IMR-90 (cell line): Measurements from ENCODE around the gene FAM174B. TPM values are rescaled to one million over a fixed set of nuclear protein-coding genes. Genes with fewer than 3 reads are reported as not detected.

Experiments used
- ATAC-seq: fragments of 200-7000 bp; cut with Tn5 transposase; 2 replicates; pipeline ENCODE4 v1.9.1; 2020; ENCODE audit warnings: low read depth, mild to moderate bottlenecking, moderate library complexity
- BruUV-seq: library from RNA; stranded (reverse); fragments of 400-500 nt; replicated peaks from 2 replicates; lab custom pipeline; 2021; lab: Mats Ljungman, UMichigan
- CTCF ChIA-PET: fragments of 300-600 bp; formaldehyde crosslinking; extraction: SDS; loops from one replicate; lab custom pipeline; 2021; ENCODE audit warnings: antibody characterized with exemption; lab: Yijun Ruan, JAX
- POLR2A ChIA-PET: fragments of 300-600 bp; sonication (Branson Sonifier 250); formaldehyde crosslinking; loops from one replicate; lab custom pipeline; 2022; ENCODE audit warnings: antibody characterized with exemption; ENCODE audit not compliant: unreplicated experiment; lab: Charles Lee
- DNase-seq: peaks from one replicate; pipeline ENCODE4 v3.0.0; 2013
- H2AFZ ChIP-seq: replicated peaks from 2 replicates; pipeline ENCODE3; 2013; ENCODE audit warnings: low read length, mild to moderate bottlenecking; ENCODE audit not compliant: poor library complexity
- H2AK5ac ChIP-seq: 2 replicates; pipeline ENCODE4 v1.6.1; 2013; ENCODE audit warnings: low read depth, low read length, inconsistent platforms
- H2AK9ac ChIP-seq: replicated peaks from 2 replicates; pipeline ENCODE3; 2013; ENCODE audit warnings: mild to moderate bottlenecking, low read depth, low read length, moderate library complexity; ENCODE audit not compliant: poor library complexity
- H2BK120ac ChIP-seq: 2 replicates; pipeline ENCODE4 v1.6.1; 2013; ENCODE audit warnings: low read depth, low read length, inconsistent platforms
- H2BK15ac ChIP-seq: 3 replicates; pipeline ENCODE4 v1.6.1; 2013; ENCODE audit warnings: low read depth, low read length, inconsistent platforms
- H2BK20ac ChIP-seq: 2 replicates; pipeline ENCODE4 v1.6.1; 2013; ENCODE audit warnings: low read depth, mild to moderate bottlenecking, inconsistent platforms, low read length, moderate library complexity
- H2BK5ac ChIP-seq: 2 replicates; pipeline ENCODE4 v1.6.1; 2013; ENCODE audit warnings: mild to moderate bottlenecking, low read depth, low read length, inconsistent platforms; ENCODE audit not compliant: poor library complexity, severe bottlenecking
- H3K14ac ChIP-seq: replicated peaks from 2 replicates; pipeline ENCODE4 v1.6.1; 2013; ENCODE audit warnings: low read depth, low read length, inconsistent platforms
- H3K18ac ChIP-seq: 2 replicates; pipeline ENCODE4 v1.6.1; 2013; ENCODE audit warnings: low read depth, low read length, control low read depth
- H3K23ac ChIP-seq: 2 replicates; pipeline ENCODE4 v1.6.1; 2013; ENCODE audit warnings: low read depth, low read length, inconsistent platforms
- H3K27ac ChIP-seq: 2 replicates; pipeline ENCODE4 v1.5.1; 2013; ENCODE audit warnings: mild to moderate bottlenecking, control low read depth, low read length; ENCODE audit not compliant: insufficient read depth
- H3K27me3 ChIP-seq: 2 replicates; pipeline ENCODE4 v1.6.1; 2013; ENCODE audit warnings: low read length; ENCODE audit not compliant: control insufficient read depth, insufficient read depth
- H3K36me3 ChIP-seq: 2 replicates; pipeline ENCODE4 v1.6.1; 2013; ENCODE audit warnings: low read length, mixed read lengths; ENCODE audit not compliant: control insufficient read depth, insufficient read depth
- H3K4ac ChIP-seq: 2 replicates; pipeline ENCODE4 v1.6.1; 2013; ENCODE audit warnings: low read depth, low read length, inconsistent platforms
- H3K4me1 ChIP-seq: 2 replicates; pipeline ENCODE4 v1.6.1; 2013; ENCODE audit warnings: low read length, mixed read lengths; ENCODE audit not compliant: control insufficient read depth, insufficient read depth
- H3K4me2 ChIP-seq: 2 replicates; pipeline ENCODE4 v1.6.1; 2013; ENCODE audit warnings: low read depth, mild to moderate bottlenecking, control low read depth, low read length, moderate library complexity
- H3K4me3 ChIP-seq: 2 replicates; pipeline ENCODE4 v1.5.1; 2013; ENCODE audit warnings: low read depth, mild to moderate bottlenecking, control low read depth, low read length, moderate library complexity; ENCODE audit not compliant: insufficient read depth
- H3K56ac ChIP-seq: 2 replicates; pipeline ENCODE4 v1.6.1; 2013; ENCODE audit warnings: low read length, inconsistent platforms; ENCODE audit not compliant: insufficient read depth; ENCODE audit errors: extremely low read depth
- H3K79me1 ChIP-seq, 2 experiments: 2 replicates each; pipeline ENCODE4 v1.6.1; 2013; ENCODE audit warnings: low read length in 2 of 2, inconsistent platforms in 1 of 2, low read depth in 1 of 2
- H3K9ac ChIP-seq: 2 replicates; pipeline ENCODE4 v1.6.1; 2013; ENCODE audit warnings: low read depth, low read length, control low read depth
- H3K9me1 ChIP-seq: 2 replicates; pipeline ENCODE4 v1.6.1; 2013; ENCODE audit warnings: low read length, inconsistent platforms; ENCODE audit not compliant: insufficient read depth
- H3K9me3 ChIP-seq: 2 replicates; pipeline ENCODE4 v1.6.1; 2013; ENCODE audit warnings: low read length; ENCODE audit not compliant: control insufficient read depth, insufficient read depth
- H4K20me1 ChIP-seq: 2 replicates; pipeline ENCODE4 v1.6.1; 2013; ENCODE audit warnings: low read length, inconsistent platforms; ENCODE audit not compliant: insufficient read depth
- H4K5ac ChIP-seq: 2 replicates; pipeline ENCODE4 v1.6.1; 2013; ENCODE audit warnings: mild to moderate bottlenecking, low read depth, low read length, control low read depth
- H4K8ac ChIP-seq, 2 experiments: 2 replicates each; pipeline ENCODE4 v1.6.1; 2013; ENCODE audit warnings: low read depth in 2 of 2, low read length in 2 of 2, control low read depth in 1 of 2, inconsistent platforms in 1 of 2
- H4K91ac ChIP-seq: 2 replicates; pipeline ENCODE4 v1.6.1; 2013; ENCODE audit warnings: low read depth, low read length, inconsistent platforms; ENCODE audit not compliant: insufficient read depth
- FOS ChIP-seq: fragments of 150-350 bp; IDR thresholded peaks from 2 replicates; pipeline ENCODE4 v1.6.1; 2016; ENCODE audit warnings: low read depth, low read length
- MAZ ChIP-seq: IDR thresholded peaks from 2 replicates; pipeline ENCODE4 v1.6.1; 2012; ENCODE audit warnings: low read depth, mild to moderate bottlenecking, low read length, improper control_type of control experiment, moderate library complexity, borderline replicate concordance
- NFE2L2 ChIP-seq: fragments of 150-350 bp; IDR thresholded peaks from 2 replicates; pipeline ENCODE4 v1.6.1; 2016; ENCODE audit warnings: low read depth, mild to moderate bottlenecking, low read length
- POLR2A ChIP-seq: IDR thresholded peaks from 2 replicates; pipeline ENCODE4 v1.6.1; 2012; ENCODE audit warnings: mild to moderate bottlenecking, low read depth, low read length
- RAD21 ChIP-seq: IDR thresholded peaks from 2 replicates; pipeline ENCODE4 v1.6.1; 2012; ENCODE audit warnings: low read length, improper control_type of control experiment
- RCOR1 ChIP-seq: IDR thresholded peaks from 2 replicates; pipeline ENCODE4 v1.6.1; 2012; ENCODE audit warnings: mild to moderate bottlenecking, low read length, improper control_type of control experiment; ENCODE audit not compliant: insufficient replicate concordance
- USF2 ChIP-seq: fragments of 150-350 bp; IDR thresholded peaks from 2 replicates; pipeline ENCODE4 v1.6.1; 2017; ENCODE audit warnings: mild to moderate bottlenecking, antibody characterized with exemption, low read length, low read depth
- WGBS, 2 experiments: methylation state at CpG; one replicate each; pipeline versions ENCODE4 v1.1.5 to v1.1.7; 2013; ENCODE audit warnings: missing lambda C conversion rate in 2 of 2; ENCODE audit not compliant: insufficient read length in 1 of 2; ENCODE audit errors: extremely low coverage in 2 of 2; 5-methylcytosine and 5-hydroxymethylcytosine counted together
- dilution Hi-C: fragments of 300-500 bp; cut with HindIII; formaldehyde crosslinking; loops from one replicate; pipeline ENCODE4 v1.14.3; 2018; ENCODE audit warnings: low sequenced_read_pairs; ENCODE audit not compliant: unreplicated experiment
- in situ Hi-C: fragments of 300-500 bp; cut with MboI; formaldehyde crosslinking; loops from 3 replicates; pipeline ENCODE4 v1.14.3; 2019; ENCODE audit warnings: low sequenced_read_pairs, inconsistent platforms, mixed read lengths
- intact Hi-C: fragments of 100-400 bp; cut with micrococcal nuclease; formaldehyde crosslinking; loops from 2 replicates; pipeline ENCODE4 v1.10.0; 2022
- polyA plus RNA-seq, 3 experiments: library from polyadenylated mRNA; depleted of rRNA; stranded (reverse); fragments of >200 nt; gene quantifications; 2 replicates each; pipeline ENCODE4 v1.2.3, GENCODE V29; 2012; ENCODE audit warnings: low replicate concordance in 1 of 3
- total RNA-seq: library from RNA; depleted of rRNA; stranded (reverse); fragments of >200 nt; gene quantifications from 2 replicates; pipeline ENCODE4 v1.2.3, GENCODE V29; 2012
- TF ChIP-seq, protein P1 (sequence below): conservative IDR thresholded peaks from 2 replicates; pipeline ENCODE4 v1.5.1; 2012; ENCODE audit warnings: mild to moderate bottlenecking, low read depth, low read length, improper control_type of control experiment
- TF ChIP-seq, protein P2 (sequence below): fragments of 150-350 bp; IDR thresholded peaks from 2 replicates; pipeline ENCODE4 v1.6.1; 2016; ENCODE audit warnings: low read depth, mild to moderate bottlenecking, low read length, moderate library complexity, borderline replicate concordance

The FAM174B gene
- total and polyA plus RNA-seq, 2 of the 4 experiments (the other 2 are of a cell fraction), result 0.18 to 0.56 TPM

GRCh38 chr15:92614791-92615785, 40.5 kb downstream of the FAM174B start:
- Histone ChIP-seq H3K18ac (no peak overlapping the region), H3K4ac (no peak overlapping the region), H2AK5ac (no peak overlapping the region), H2AK9ac (no peak overlapping the region), H3K79me1 (no peaks in the 10 kb centered on the region), H4K91ac (no peak overlapping the region), H3K9me3 (no peaks in the 10 kb centered on the region), H3K23ac (no peak overlapping the region), H2BK5ac (no peak overlapping the region), H3K56ac (no peak overlapping the region), H2AFZ (no peak overlapping the region), H4K8ac (no peak overlapping the region), H3K14ac (no peak overlapping the region), H4K5ac (no peak overlapping the region), H3K9me1 (no peaks in the 10 kb centered on the region), H3K4me2 (no peak overlapping the region), H2BK15ac (no peak overlapping the region), H4K20me1 (no peaks in the 10 kb centered on the region), H2BK120ac (no peak overlapping the region), H3K27me3 (no peaks in the 10 kb centered on the region), H3K4me3 (no peak overlapping the region), H3K27ac (no peak overlapping the region), H3K9ac (no peak overlapping the region), H2BK20ac (no peak overlapping the region), H3K36me3 (no peaks in the 10 kb centered on the region), H3K4me1 (peaks cover 4% of the 10 kb centered on the region; the same call in 1 of the 2 replicates)
- BruUV-seq, result no TSS peak
- no peak for ATAC-seq
- POLR2A ChIA-PET, result no interaction called here
- TF ChIP-seq, protein P1, sequence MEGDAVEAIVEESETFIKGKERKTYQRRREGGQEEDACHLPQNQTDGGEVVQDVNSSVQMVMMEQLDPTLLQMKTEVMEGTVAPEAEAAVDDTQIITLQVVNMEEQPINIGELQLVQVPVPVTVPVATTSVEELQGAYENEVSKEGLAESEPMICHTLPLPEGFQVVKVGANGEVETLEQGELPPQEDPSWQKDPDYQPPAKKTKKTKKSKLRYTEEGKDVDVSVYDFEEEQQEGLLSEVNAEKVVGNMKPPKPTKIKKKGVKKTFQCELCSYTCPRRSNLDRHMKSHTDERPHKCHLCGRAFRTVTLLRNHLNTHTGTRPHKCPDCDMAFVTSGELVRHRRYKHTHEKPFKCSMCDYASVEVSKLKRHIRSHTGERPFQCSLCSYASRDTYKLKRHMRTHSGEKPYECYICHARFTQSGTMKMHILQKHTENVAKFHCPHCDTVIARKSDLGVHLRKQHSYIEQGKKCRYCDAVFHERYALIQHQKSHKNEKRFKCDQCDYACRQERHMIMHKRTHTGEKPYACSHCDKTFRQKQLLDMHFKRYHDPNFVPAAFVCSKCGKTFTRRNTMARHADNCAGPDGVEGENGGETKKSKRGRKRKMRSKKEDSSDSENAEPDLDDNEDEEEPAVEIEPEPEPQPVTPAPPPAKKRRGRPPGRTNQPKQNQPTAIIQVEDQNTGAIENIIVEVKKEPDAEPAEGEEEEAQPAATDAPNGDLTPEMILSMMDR, result no peak
- TF ChIP-seq POLR2A, result no peak
- TF ChIP-seq, protein P2, sequence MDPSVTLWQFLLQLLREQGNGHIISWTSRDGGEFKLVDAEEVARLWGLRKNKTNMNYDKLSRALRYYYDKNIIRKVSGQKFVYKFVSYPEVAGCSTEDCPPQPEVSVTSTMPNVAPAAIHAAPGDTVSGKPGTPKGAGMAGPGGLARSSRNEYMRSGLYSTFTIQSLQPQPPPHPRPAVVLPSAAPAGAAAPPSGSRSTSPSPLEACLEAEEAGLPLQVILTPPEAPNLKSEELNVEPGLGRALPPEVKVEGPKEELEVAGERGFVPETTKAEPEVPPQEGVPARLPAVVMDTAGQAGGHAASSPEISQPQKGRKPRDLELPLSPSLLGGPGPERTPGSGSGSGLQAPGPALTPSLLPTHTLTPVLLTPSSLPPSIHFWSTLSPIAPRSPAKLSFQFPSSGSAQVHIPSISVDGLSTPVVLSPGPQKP, result no peak
- TF ChIP-seq RCOR1, result no peak
- no peak for TF ChIP-seq USF2
- no peak for TF ChIP-seq MAZ
- TF ChIP-seq RAD21, result no peak
- TF ChIP-seq NFE2L2, result no peak
- no peak for TF ChIP-seq FOS
- DNase-seq, result no peak
- in situ Hi-C loops (no loop called here), intact Hi-C loops (loop anchor here (10.0 kb wide), 1 partner anchor 100 kb away; no protein-coding TSS in a partner anchor), dilution Hi-C loops (no loop called here)
- CTCF ChIA-PET, result no interaction called here
- WGBS, 2 experiments, result 78% methylated on average over 8 of the region's 18 CpGs; no CpG with 5 or more reads in 1 of the 2 experiments
